ENCODE measurements around the gene FEZF2.

GRCh38 chr3:62392626-62393292, 19.4 kb upstream of the FEZF2 start:
- TF ChIP-seq POLR2A (IDR thresholded peaks at IDR 0.05; ENCODE audit: low read length), result no peak
- TF ChIP-seq GATA1 (IDR thresholded peaks at IDR 0.05; ENCODE audit: low read depth, low read length), result no peak

Measured in erythroblast (primary cell).